Chondrocyte (in vitro differentiated cells): ENCODE data around the gene MRAS. TPM values are rescaled to one million over a fixed set of nuclear protein-coding genes. Genes with fewer than 3 reads are reported as not detected.

Experiments used
- DNase-seq: peaks from one replicate; pipeline ENCODE4 v3.0.0; 2021; ENCODE audit warnings: mixed read lengths, low spot score
- H3K27ac Mint-ChIP-seq: one replicate; pipeline ENCODE4 v1.8.0; 2021; ENCODE audit warnings: mild to moderate bottlenecking, moderate library complexity, mixed read lengths; ENCODE audit not compliant: unreplicated experiment
- H3K27me3 Mint-ChIP-seq: 2 replicates; pipeline ENCODE4 v1.8.0; 2021; ENCODE audit warnings: low read depth, mixed read lengths
- H3K36me3 Mint-ChIP-seq: 2 replicates; pipeline ENCODE4 v1.8.0; 2021; ENCODE audit warnings: low read depth, mixed read lengths
- H3K4me1 Mint-ChIP-seq: 2 replicates; pipeline ENCODE4 v1.8.0; 2021; ENCODE audit warnings: low read depth, mild to moderate bottlenecking, mixed read lengths
- H3K4me3 Mint-ChIP-seq: one replicate; pipeline ENCODE4 v1.8.0; 2021; ENCODE audit warnings: mild to moderate bottlenecking, moderate library complexity, mixed read lengths; ENCODE audit not compliant: unreplicated experiment
- H3K9me3 Mint-ChIP-seq: 2 replicates; pipeline ENCODE4 v1.8.0; 2021; ENCODE audit warnings: low read depth, mixed read lengths
- total RNA-seq: library from RNA; stranded (reverse); gene quantifications from 3 replicates; pipeline ENCODE4 v1.2.1, GENCODE V29; 2021
- TF ChIP-seq, protein P1 (sequence below): fragments of 200-600 bp; sonication (generic); IDR thresholded peaks from 2 replicates; pipeline ENCODE4 v1.5.0; 2021; ENCODE audit warnings: antibody characterized with exemption, mild to moderate bottlenecking, moderate library complexity

MRAS gene
- total RNA-seq, 1 donor from 2014 or later = 68.4 TPM

DNA sequence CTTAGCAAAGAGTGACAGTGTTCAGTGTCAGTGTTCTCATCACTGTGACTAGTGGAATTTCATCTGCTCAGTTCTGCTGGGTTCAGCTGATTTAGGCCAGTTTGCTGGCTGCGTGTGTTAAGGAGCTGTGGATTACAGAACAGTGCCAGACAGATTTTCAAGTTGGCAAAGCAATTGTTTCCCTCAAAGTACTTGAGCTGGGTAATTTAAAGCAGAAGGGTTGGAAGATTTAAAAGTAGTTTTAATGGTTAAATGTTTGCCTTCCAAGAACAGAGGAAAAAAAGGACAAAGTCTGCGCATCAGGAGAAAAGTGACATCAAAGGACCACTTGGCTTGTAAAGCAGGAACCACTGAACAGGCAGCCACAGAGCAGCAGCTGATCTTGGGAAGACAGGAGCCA, 94.7 kb downstream of the MRAS start:
- Mint-ChIP-seq H3K27ac (no peak overlapping the region), H3K9me3 (no peaks in the 10 kb centered on the region), H3K4me3 (no peak overlapping the region), H3K36me3 (no peaks in the 10 kb centered on the region), H3K27me3 (no peaks in the 10 kb centered on the region), H3K4me1 (peaks cover 26% of the 10 kb centered on the region)
- TF ChIP-seq, protein P1, sequence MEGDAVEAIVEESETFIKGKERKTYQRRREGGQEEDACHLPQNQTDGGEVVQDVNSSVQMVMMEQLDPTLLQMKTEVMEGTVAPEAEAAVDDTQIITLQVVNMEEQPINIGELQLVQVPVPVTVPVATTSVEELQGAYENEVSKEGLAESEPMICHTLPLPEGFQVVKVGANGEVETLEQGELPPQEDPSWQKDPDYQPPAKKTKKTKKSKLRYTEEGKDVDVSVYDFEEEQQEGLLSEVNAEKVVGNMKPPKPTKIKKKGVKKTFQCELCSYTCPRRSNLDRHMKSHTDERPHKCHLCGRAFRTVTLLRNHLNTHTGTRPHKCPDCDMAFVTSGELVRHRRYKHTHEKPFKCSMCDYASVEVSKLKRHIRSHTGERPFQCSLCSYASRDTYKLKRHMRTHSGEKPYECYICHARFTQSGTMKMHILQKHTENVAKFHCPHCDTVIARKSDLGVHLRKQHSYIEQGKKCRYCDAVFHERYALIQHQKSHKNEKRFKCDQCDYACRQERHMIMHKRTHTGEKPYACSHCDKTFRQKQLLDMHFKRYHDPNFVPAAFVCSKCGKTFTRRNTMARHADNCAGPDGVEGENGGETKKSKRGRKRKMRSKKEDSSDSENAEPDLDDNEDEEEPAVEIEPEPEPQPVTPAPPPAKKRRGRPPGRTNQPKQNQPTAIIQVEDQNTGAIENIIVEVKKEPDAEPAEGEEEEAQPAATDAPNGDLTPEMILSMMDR = no peak
- no peak for DNase-seq

DNA sequence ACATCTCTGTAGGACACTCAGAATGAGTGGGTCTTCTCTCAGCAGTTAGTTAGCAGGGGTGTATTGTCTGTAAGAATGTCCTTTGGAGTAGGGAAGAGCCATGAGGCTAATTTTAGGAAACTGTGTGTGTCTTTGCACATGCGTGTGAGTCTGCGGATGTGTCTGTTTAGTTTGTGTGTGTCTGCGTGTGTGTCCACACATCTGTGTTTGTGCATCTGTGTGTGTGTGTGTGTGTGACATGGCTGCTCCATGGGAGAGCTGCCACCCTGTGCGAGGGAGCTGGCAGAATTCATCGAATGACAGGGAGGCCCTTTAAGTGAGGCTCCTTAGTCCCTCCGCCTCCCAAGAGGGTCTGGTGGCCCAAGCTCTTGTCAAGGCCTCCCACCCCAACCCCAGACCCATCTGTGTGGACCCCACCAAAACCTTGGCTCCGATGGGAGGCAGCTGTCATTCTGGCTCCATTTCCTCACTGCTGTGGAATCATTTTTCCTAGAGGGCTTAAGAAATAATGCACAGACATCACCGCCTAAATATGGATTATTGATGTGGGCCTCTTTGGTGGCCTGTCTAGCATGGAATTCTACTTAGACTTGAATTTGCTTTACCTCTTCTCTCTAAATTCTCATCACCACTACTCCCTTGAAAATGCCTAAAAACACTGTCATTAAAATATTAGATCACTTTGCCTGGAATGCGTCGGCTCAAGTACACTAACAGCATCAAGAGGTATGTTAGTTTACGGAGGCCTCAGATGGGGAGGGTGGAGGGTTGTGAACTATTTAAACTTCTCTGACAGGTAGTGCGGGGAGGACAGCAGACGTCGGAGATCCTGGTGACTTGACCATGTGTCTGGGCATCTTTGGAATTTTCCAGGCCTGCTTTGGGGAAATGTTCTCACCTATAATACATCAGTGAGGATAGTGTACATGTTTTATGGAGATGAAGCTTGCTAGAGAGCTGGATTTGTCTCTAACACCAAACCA, 95.4 kb downstream of the MRAS start:
- TF ChIP-seq, protein P1 = no peak
- H3K4me1 Mint-ChIP-seq = peaks cover 26% of the 10 kb centered on the region
- no peak overlapping the region for H3K4me3 Mint-ChIP-seq
- no peaks in the 10 kb centered on the region for H3K27me3 Mint-ChIP-seq
- H3K27ac Mint-ChIP-seq = no peak overlapping the region
- H3K9me3 Mint-ChIP-seq = no peaks in the 10 kb centered on the region
- DNase-seq = no peak
- no peaks in the 10 kb centered on the region for H3K36me3 Mint-ChIP-seq

DNA sequence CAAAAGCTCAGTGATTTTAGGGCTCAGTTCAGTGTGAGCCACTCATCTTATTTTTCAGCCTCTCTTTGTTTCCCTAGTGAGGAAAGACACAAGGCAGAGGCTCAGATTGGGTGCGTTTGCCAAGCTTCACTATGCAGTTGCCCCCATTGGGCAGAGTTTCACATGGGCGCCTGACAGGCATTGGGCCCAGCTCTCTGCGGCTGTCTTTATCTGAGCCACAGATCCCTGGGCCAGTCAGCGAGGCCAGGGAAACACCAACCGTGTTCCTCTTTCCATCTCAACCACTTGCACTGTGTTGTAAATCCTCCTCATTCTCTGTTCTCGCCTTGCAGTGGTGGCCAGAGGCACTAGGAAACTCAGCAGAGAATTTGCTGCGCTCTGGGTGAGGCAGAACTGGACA, 96.9 kb downstream of the MRAS start:
- no peak overlapping the region for H3K27ac Mint-ChIP-seq
- no peaks in the 10 kb centered on the region for H3K27me3 Mint-ChIP-seq
- no peak for DNase-seq

DNA sequence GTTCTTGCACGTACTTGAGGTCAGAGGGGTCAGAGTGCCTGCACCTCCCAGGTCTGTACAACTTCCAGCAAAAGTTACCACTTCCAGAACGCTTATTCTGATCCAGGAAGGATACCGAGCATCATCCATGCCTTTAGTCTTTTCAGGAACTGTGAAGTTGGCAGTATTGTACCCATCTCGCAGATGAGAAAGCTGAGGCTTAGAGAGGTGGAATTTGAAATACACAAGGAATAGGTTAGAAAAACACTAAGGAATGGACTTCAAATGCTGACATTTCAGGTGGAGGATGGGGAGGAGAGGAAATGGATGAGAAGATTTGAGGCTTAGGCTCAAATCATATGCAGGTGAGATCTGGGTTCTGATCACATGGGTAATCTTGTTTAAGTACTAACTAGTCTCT, 97.3 kb downstream of the MRAS start:
- H3K9me3 Mint-ChIP-seq = no peaks in the 10 kb centered on the region
- TF ChIP-seq, protein P1 = no peak
- H3K36me3 Mint-ChIP-seq = no peaks in the 10 kb centered on the region
- H3K4me3 Mint-ChIP-seq = no peak overlapping the region
- H3K27me3 Mint-ChIP-seq = no peaks in the 10 kb centered on the region
- no peak for DNase-seq
- peaks cover 16% of the 10 kb centered on the region for H3K4me1 Mint-ChIP-seq
- H3K27ac Mint-ChIP-seq = no peak overlapping the region

More for the DNA sequence above, 96.9 kb downstream of the MRAS start:
- Mint-ChIP-seq H3K4me3 (no peak overlapping the region), H3K4me1 (peaks cover 20% of the 10 kb centered on the region), H3K9me3 (no peaks in the 10 kb centered on the region), H3K36me3 (no peaks in the 10 kb centered on the region)
- TF ChIP-seq, protein P1 = no peak

DNA sequence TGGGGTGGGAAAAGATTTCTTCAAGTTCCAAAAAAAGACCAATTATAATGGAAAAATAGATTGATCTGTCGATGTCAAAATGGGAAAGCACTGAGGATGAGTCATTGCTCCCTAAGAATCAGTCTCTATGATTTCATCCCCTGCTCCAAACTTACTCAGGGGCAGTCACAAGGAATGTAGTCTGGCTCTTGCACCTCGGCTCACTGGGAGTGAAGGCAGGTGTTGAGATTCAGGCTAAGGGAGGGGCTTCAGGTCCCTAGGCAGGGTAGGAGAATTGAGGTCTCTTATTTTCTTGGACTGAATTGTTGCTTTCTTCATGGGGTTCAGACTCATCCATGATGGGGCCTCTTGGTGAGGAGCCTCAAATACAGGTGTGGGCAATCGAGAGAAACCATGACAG, 100.3 kb downstream of the MRAS start:
- no peak overlapping the region for H3K27ac Mint-ChIP-seq
- no peaks in the 10 kb centered on the region for H3K36me3 Mint-ChIP-seq
- TF ChIP-seq, protein P1 = no peak
- no peak for DNase-seq
- H3K4me3 Mint-ChIP-seq = no peak overlapping the region
- H3K9me3 Mint-ChIP-seq = no peaks in the 10 kb centered on the region
- no peaks in the 10 kb centered on the region for H3K4me1 Mint-ChIP-seq
- H3K27me3 Mint-ChIP-seq = peaks cover 1% of the 10 kb centered on the region
